Esophagus muscularis mucosa (tissue), 4 donors: ENCODE results near the gene TMEM94.

ENCODE experiments used
- EP300 ChIP-seq: sonication (generic); formaldehyde crosslinking; IDR thresholded peaks from one replicate; pipeline ENCODE4 v1.6.1; 2017; ENCODE audit warnings: antibody characterized with exemption
- POLR2A ChIP-seq: fragments of 450-650 bp; IDR thresholded peaks from one replicate; pipeline ENCODE4 v1.6.1; 2017; ENCODE audit warnings: antibody characterized with exemption, moderate library complexity, mild to moderate bottlenecking, low read depth
- POLR2AphosphoS5 ChIP-seq, 2 donors: sonication (generic); formaldehyde crosslinking; IDR thresholded peaks; one replicate each; pipeline ENCODE4 v1.6.1; 2017; ENCODE audit warnings: antibody characterized with exemption in 2 of 2
- TF ChIP-seq, protein P1 (sequence below), 3 experiments: fragments of 200-600 bp in 2 of 3; fragments of 450-650 bp in 1 of 3; sonication (generic) in 2 of 3; IDR thresholded peaks; one replicate each; pipeline ENCODE4 v1.5.1; 2017 to 2019; ENCODE audit warnings: antibody characterized with exemption in 3 of 3, mild to moderate bottlenecking in 2 of 3, moderate library complexity in 1 of 3

DNA sequence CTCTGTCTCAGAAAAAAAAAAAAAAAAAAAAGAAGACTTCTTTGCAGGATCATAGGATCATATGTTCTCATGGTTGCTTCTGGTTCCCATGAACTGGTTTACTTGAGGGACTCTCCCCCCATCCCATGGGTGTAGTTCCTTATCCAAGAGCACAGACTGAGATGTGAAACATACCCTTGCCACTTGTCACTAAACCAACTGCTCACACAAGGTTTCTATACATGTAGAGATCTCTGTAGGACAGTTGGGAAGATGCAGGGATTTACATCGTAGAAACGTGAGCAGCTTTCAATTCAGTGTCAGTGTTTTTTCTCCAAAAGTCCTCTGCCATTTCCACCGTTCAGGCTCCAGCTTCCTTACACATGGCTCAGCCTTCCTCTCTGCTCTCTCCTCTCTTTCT is 11.1 kb upstream of the TMEM94 start:
- TF ChIP-seq, protein P1, sequence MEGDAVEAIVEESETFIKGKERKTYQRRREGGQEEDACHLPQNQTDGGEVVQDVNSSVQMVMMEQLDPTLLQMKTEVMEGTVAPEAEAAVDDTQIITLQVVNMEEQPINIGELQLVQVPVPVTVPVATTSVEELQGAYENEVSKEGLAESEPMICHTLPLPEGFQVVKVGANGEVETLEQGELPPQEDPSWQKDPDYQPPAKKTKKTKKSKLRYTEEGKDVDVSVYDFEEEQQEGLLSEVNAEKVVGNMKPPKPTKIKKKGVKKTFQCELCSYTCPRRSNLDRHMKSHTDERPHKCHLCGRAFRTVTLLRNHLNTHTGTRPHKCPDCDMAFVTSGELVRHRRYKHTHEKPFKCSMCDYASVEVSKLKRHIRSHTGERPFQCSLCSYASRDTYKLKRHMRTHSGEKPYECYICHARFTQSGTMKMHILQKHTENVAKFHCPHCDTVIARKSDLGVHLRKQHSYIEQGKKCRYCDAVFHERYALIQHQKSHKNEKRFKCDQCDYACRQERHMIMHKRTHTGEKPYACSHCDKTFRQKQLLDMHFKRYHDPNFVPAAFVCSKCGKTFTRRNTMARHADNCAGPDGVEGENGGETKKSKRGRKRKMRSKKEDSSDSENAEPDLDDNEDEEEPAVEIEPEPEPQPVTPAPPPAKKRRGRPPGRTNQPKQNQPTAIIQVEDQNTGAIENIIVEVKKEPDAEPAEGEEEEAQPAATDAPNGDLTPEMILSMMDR (IDR thresholded peaks at IDR 0.05), result no peak
- no peak for TF ChIP-seq EP300
- TF ChIP-seq POLR2A, result no peak
- TF ChIP-seq POLR2AphosphoS5 (IDR thresholded peaks at IDR 0.05), result no peak
